SU-DHL-6 (cell line): Measurements from ENCODE around the gene CENPL.
"Not testable (repeated sequence)": the region's sequence is repeated elsewhere in the genome, so short reads cannot be mapped to it uniquely, and the experiment has no call there.

ENCODE experiments used
- H2AFZ ChIP-seq: fragments of 200-600 bp; sonication (generic); 2 replicates; pipeline ENCODE4 v1.6.1; 2014; ENCODE audit warnings: low read depth, mild to moderate bottlenecking, moderate library complexity, mixed read lengths, antibody characterized with exemption, low read length; ENCODE audit not compliant: severe bottlenecking
- H3F3A ChIP-seq: fragments of 200-600 bp; shearing (Covaris generic); 2 replicates; pipeline ENCODE4 v1.6.0; 2016; ENCODE audit warnings: antibody characterized with exemption, mild to moderate bottlenecking; ENCODE audit not compliant: insufficient read depth
- H3K27ac ChIP-seq: fragments of 200-600 bp; sonication (generic); 2 replicates; pipeline ENCODE4 v1.5.1; 2016; ENCODE audit warnings: low read depth, mild to moderate bottlenecking, low read length, moderate library complexity, mixed read lengths
- H3K27me3 ChIP-seq: fragments of 200-600 bp; sonication (generic), shearing (Covaris generic); 2 replicates; pipeline ENCODE4 v1.6.0; 2014; ENCODE audit warnings: mild to moderate bottlenecking, low read length
- H3K36me3 ChIP-seq: fragments of 200-600 bp; sonication (generic); 2 replicates; pipeline ENCODE4 v1.6.1; 2014; ENCODE audit warnings: mild to moderate bottlenecking, low read length, mixed read lengths
- H3K4me2 ChIP-seq: fragments of 300-600, 200-600 bp; shearing (Covaris generic), sonication (generic); 2 replicates; pipeline ENCODE4 v1.6.0; 2014; ENCODE audit warnings: low read length, low read depth, mild to moderate bottlenecking; ENCODE audit not compliant: poor library complexity, severe bottlenecking
- H3K4me3 ChIP-seq: fragments of 200-600 bp; sonication (generic); 2 replicates; pipeline ENCODE4 v1.5.1; 2014; ENCODE audit warnings: antibody characterized with exemption, low read length, mild to moderate bottlenecking, mixed read lengths; ENCODE audit not compliant: insufficient read depth, poor library complexity, severe bottlenecking
- H3K79me2 ChIP-seq: fragments of 200-600 bp; sonication (generic); 2 replicates; pipeline ENCODE4 v1.6.1; 2014; ENCODE audit warnings: mild to moderate bottlenecking, low read length, moderate library complexity; ENCODE audit not compliant: insufficient read depth
- H3K9ac ChIP-seq: fragments of 200-600 bp; sonication (generic); 2 replicates; pipeline ENCODE4 v1.7.0; 2014; ENCODE audit warnings: mild to moderate bottlenecking, low read length
- H3K9me2 ChIP-seq: fragments of 200-600 bp; sonication (generic); replicated peaks from 2 replicates; pipeline ENCODE4 v1.6.1; 2014; ENCODE audit warnings: low read length; ENCODE audit not compliant: insufficient read depth
- H3K9me3 ChIP-seq: fragments of 200-600 bp; sonication (generic); 2 replicates; pipeline ENCODE4 v1.6.1; 2014; ENCODE audit warnings: low read length, mixed read lengths; ENCODE audit not compliant: insufficient read depth
- H4K20me1 ChIP-seq: fragments of 200-600 bp; sonication (generic); 2 replicates; pipeline ENCODE4 v1.6.1; 2014; ENCODE audit warnings: low read depth, mild to moderate bottlenecking, antibody characterized with exemption, low read length, moderate library complexity, mixed read lengths
- EZH2phosphoT487 ChIP-seq: fragments of 200-600 bp; sonication (generic), shearing (Covaris generic); conservative IDR thresholded peaks from 2 replicates; pipeline ENCODE4 v1.6.1; 2018; ENCODE audit warnings: mild to moderate bottlenecking, antibody characterized with exemption, low read length, moderate library complexity, mixed read lengths
- TF ChIP-seq, protein P1 (sequence below): fragments of 200-600 bp; sonication (generic); IDR thresholded peaks from one replicate; pipeline ENCODE4 v1.5.1; 2017; ENCODE audit warnings: antibody characterized with exemption, mild to moderate bottlenecking, low read length, moderate library complexity; ENCODE audit not compliant: insufficient read depth, poor library complexity, severe bottlenecking

Gene CENPL

DNA sequence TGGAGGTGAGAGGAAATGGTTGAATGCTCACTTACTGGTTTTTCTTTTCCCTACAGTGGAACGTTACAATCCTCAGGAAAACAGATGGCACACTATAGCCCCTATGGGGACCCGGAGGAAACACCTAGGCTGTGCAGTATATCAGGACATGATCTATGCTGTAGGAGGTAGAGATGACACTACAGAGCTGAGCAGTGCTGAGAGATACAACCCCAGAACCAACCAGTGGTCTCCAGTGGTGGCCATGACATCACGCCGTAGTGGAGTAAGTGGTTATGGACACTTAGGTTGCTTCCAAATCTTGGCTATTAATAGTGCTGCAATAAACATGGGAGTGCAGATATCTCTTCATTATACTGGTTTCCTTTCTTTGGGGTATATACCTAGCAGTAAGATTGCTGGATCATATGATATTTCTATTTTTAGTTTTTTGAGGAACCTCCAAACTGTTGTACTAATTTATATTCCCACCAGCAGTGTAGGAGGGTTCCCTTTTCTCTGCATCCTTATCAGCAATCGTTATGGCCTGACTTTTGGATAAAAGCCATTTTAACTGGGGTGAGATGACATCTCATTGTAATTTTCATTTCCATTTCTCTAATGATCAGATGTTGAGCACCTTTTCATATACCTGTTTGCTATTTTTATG lies 49.0 kb downstream of the CENPL start:
- 0 out of 2 replicates have a peak, but pooled peaks cover 3% of the 10 kb centered on the region for H3K36me3 ChIP-seq
- no peak overlapping the region for H3K4me2 ChIP-seq
- H4K20me1 ChIP-seq = no peaks in the 10 kb centered on the region
- H3K79me2 ChIP-seq = no peaks in the 10 kb centered on the region; the same call in 1 of the 2 replicates
- H3F3A ChIP-seq = 0 out of 2 replicates have a peak, but pooled peaks cover 13% of the 10 kb centered on the region
- no peak overlapping the region for H3K9ac ChIP-seq
- H3K9me2 ChIP-seq = no peaks in the 10 kb centered on the region
- H3K9me3 ChIP-seq = no peaks in the 10 kb centered on the region
- H3K27me3 ChIP-seq = no peaks in the 10 kb centered on the region
- no peak overlapping the region for H3K4me3 ChIP-seq
- H3K27ac ChIP-seq = no peak overlapping the region
- H2AFZ ChIP-seq = no peak overlapping the region
- TF ChIP-seq, protein P1, sequence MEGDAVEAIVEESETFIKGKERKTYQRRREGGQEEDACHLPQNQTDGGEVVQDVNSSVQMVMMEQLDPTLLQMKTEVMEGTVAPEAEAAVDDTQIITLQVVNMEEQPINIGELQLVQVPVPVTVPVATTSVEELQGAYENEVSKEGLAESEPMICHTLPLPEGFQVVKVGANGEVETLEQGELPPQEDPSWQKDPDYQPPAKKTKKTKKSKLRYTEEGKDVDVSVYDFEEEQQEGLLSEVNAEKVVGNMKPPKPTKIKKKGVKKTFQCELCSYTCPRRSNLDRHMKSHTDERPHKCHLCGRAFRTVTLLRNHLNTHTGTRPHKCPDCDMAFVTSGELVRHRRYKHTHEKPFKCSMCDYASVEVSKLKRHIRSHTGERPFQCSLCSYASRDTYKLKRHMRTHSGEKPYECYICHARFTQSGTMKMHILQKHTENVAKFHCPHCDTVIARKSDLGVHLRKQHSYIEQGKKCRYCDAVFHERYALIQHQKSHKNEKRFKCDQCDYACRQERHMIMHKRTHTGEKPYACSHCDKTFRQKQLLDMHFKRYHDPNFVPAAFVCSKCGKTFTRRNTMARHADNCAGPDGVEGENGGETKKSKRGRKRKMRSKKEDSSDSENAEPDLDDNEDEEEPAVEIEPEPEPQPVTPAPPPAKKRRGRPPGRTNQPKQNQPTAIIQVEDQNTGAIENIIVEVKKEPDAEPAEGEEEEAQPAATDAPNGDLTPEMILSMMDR = no peak
- TF ChIP-seq EZH2phosphoT487 = no peak

DNA sequence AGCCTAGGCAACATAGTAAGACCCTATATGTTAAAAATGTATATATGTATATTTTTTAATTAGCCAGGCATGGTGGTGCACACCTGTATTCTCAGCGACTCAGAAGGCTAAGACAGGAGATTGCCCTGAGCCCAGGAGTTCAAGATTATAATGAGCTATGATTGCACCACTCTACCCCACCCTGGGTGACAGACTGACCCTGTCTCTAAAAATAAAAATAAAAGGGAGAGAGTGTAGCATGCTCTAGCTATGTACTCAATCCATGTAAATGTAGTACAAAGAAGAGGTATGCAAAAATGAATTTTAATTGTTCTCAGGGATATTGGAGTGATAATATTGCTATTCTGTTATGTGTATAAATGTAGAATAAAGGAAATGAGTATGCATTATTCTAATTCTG lies 53.1 kb downstream of the CENPL start:
- no peaks in the 10 kb centered on the region for H3K9me2 ChIP-seq
- no peaks in the 10 kb centered on the region for H3K9me3 ChIP-seq
- 0 out of 2 replicates have a peak, but pooled peaks cover 12% of the 10 kb centered on the region for H3F3A ChIP-seq
- H3K27ac ChIP-seq = no peak overlapping the region
- H3K27me3 ChIP-seq = no peaks in the 10 kb centered on the region
- H4K20me1 ChIP-seq = no peaks in the 10 kb centered on the region
- no peaks in the 10 kb centered on the region for H3K79me2 ChIP-seq
- H2AFZ ChIP-seq = no peak overlapping the region
- no peak overlapping the region for H3K9ac ChIP-seq
- H3K4me2 ChIP-seq = no peak overlapping the region
- TF ChIP-seq EZH2phosphoT487 = no peak
- TF ChIP-seq, protein P1 = no peak
- H3K4me3 ChIP-seq = no peak overlapping the region
- peaks cover 8% of the 10 kb centered on the region; the same call in 1 of the 2 replicates for H3K36me3 ChIP-seq

DNA sequence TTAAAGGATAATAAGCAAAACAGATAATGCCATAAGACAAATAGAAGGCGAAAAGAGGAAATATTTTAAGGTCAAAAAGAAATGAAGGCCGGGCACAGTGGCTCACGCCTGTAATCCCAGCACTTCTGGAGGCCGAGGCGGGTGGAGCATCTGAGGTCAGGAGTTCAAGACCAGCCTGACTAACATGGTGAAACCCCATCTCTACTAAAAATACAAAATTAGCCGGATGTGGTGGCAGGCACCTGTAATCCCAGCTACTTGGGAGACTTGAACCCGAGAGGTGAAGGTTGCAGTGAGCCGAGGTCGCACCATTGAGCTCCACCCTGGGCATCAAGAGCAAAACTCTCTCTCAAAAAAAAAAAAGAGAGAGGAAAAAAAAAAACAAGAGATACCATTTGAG lies 54.4 kb downstream of the CENPL start:
- H3K9me2 ChIP-seq, H4K20me1 ChIP-seq, H3K9me3 ChIP-seq, H3K4me3 ChIP-seq, H3K27me3 ChIP-seq, H3K79me2 ChIP-seq, H3K27ac ChIP-seq, H3K4me2 ChIP-seq, H3F3A ChIP-seq, H3K9ac ChIP-seq, H2AFZ ChIP-seq: not testable (repeated sequence)
- peaks cover 11% of the 10 kb centered on the region; the same call in 1 of the 2 replicates for H3K36me3 ChIP-seq

DNA sequence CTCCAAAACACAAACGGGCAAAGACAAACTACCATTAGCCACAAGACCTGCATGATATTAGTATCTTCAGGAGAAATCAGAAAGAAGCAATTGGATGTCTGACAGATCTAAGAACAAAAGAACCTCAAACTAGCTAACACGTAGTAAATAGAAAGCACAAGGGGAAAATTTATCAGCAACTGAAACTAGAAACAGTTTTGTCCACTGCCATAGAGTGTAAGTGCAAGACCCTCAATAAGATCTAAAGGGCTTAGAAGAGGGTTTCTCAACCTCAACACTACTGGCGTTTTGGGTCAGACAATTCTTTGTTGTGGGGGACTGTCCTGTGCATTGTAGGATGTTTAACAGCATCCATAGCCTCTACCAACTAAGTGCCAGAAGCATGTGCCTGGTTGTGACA lies 55.9 kb downstream of the CENPL start:
- Histone ChIP-seq H3K27me3 (no peaks in the 10 kb centered on the region), H3K4me2 (no peak overlapping the region), H2AFZ (no peak overlapping the region), H4K20me1 (no peaks in the 10 kb centered on the region), H3K4me3 (no peak overlapping the region), H3K79me2 (no peaks in the 10 kb centered on the region), H3K36me3 (peaks cover 11% of the 10 kb centered on the region; the same call in 1 of the 2 replicates), H3K9me3 (0 out of 2 replicates have a peak, but pooled peaks cover 2% of the 10 kb centered on the region), H3K9me2 (no peaks in the 10 kb centered on the region), H3K9ac (no peak overlapping the region), H3K27ac (no peak overlapping the region), H3F3A (0 out of 2 replicates have a peak, but pooled peaks cover 5% of the 10 kb centered on the region)
- TF ChIP-seq, protein P1 = no peak
- TF ChIP-seq EZH2phosphoT487 = no peak
